DOHH2 (cell line): ENCODE results near the gene FAP.

Source experiments
- EZH2phosphoT487 ChIP-seq: fragments of 200-600 bp; sonication (generic); IDR thresholded peaks from 2 replicates; pipeline ENCODE4 v1.6.1; 2017; ENCODE audit warnings: borderline replicate concordance, mild to moderate bottlenecking, antibody characterized with exemption, low read length, moderate library complexity, mixed read lengths
- TF ChIP-seq, protein P1 (sequence below): fragments of 200-600 bp; sonication (generic); IDR thresholded peaks from one replicate; pipeline ENCODE4 v1.5.1; 2014; ENCODE audit warnings: antibody characterized with exemption, mild to moderate bottlenecking, low read depth, low read length; ENCODE audit not compliant: poor library complexity, severe bottlenecking

GRCh38 chr2:162291748-162292147, 48.5 kb upstream of the FAP start:
- TF ChIP-seq, protein P1, sequence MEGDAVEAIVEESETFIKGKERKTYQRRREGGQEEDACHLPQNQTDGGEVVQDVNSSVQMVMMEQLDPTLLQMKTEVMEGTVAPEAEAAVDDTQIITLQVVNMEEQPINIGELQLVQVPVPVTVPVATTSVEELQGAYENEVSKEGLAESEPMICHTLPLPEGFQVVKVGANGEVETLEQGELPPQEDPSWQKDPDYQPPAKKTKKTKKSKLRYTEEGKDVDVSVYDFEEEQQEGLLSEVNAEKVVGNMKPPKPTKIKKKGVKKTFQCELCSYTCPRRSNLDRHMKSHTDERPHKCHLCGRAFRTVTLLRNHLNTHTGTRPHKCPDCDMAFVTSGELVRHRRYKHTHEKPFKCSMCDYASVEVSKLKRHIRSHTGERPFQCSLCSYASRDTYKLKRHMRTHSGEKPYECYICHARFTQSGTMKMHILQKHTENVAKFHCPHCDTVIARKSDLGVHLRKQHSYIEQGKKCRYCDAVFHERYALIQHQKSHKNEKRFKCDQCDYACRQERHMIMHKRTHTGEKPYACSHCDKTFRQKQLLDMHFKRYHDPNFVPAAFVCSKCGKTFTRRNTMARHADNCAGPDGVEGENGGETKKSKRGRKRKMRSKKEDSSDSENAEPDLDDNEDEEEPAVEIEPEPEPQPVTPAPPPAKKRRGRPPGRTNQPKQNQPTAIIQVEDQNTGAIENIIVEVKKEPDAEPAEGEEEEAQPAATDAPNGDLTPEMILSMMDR = no peak
- no peak for TF ChIP-seq EZH2phosphoT487
